ENCODE results near the gene DDIT3. TPM values are rescaled to one million over a fixed set of nuclear protein-coding genes. Genes with fewer than 3 reads are reported as not detected.

DDIT3 gene
- total and polyA plus RNA-seq, 5 donors from 2014 or later: 17.8 to 159 (median 22.2) TPM

GRCh38 chr12:57545809-57546437 lies 25.6 kb upstream of the DDIT3 start:
- Mint-ChIP-seq H3K9me3 (no peaks in the 10 kb centered on the region), H3K4me3 (peak overlapping the region; percentile 95 to 99 (median 96)), H3K36me3 (no peaks in the 10 kb centered on the region), H3K4me1 (peaks cover 22 to 51% (median 41%) of the 10 kb centered on the region in 4 donors), H3K27ac (peak overlapping the region; percentile 89 to 96 (median 96)), H3K27me3 (peaks cover 27% of the 10 kb centered on the region)
- peak overlapping the region; percentile 66 for H3K4me3 ChIP-seq (ENCODE audit: low read depth, low read length)
- no peak for ATAC-seq (ENCODE audit: low read depth in 2 of 2)
- DNase-seq: no peak
- H3K36me3 ChIP-seq (ENCODE audit: control insufficient read depth, insufficient read depth, low read length): peaks cover 2% of the 10 kb centered on the region
- peaks cover 5% of the 10 kb centered on the region for H3K27me3 ChIP-seq (ENCODE audit: control insufficient read depth, insufficient read depth, low read length)
- peaks cover 28% of the 10 kb centered on the region for H3K4me1 ChIP-seq (ENCODE audit: control insufficient read depth, insufficient read depth, low read length, poor library complexity, severe bottlenecking)
- H3K27ac ChIP-seq (ENCODE audit: insufficient read depth, low read length, poor library complexity, severe bottlenecking): no peak overlapping the region
- no peaks in the 10 kb centered on the region for H3K9me3 ChIP-seq (ENCODE audit: control insufficient read depth in 2 of 2, low read length in 2 of 2)

- Mint-ChIP-seq H3K36me3 (peaks cover 9% of the 10 kb centered on the region), H3K4me3 (no peak overlapping the region), H3K27ac (peak overlapping the region in 2 of 3 donors; percentile 9 to 71), H3K9me3 (no peaks in the 10 kb centered on the region), H3K4me1 (peaks cover 22 to 39% (median 34%) of the 10 kb centered on the region in 4 donors), H3K27me3 (peaks cover 10% of the 10 kb centered on the region)
- ATAC-seq (ENCODE audit: low read depth in 2 of 2) (no peak), DNase-seq (peak in 1 of 3 donors; percentile 46)
- Histone ChIP-seq H3K27ac (ENCODE audit: insufficient read depth, low read length, poor library complexity, severe bottlenecking) (no peak overlapping the region), H3K4me1 (ENCODE audit: control insufficient read depth, insufficient read depth, low read length, poor library complexity, severe bottlenecking) (peaks cover 16% of the 10 kb centered on the region), H3K4me3 (ENCODE audit: low read depth, low read length) (no peak overlapping the region), H3K27me3 (ENCODE audit: control insufficient read depth, insufficient read depth, low read length) (peaks cover 2% of the 10 kb centered on the region), H3K36me3 (ENCODE audit: control insufficient read depth, insufficient read depth, low read length) (peaks cover 4% of the 10 kb centered on the region), H3K9me3 (ENCODE audit: control insufficient read depth in 2 of 2, low read length in 2 of 2) (no peaks in the 10 kb centered on the region)
These were observed 23.3 kb upstream of the DDIT3 start for GRCh38 chr12:57543581-57543980.

GRCh38 chr12:57541717-57542116 lies 21.4 kb upstream of the DDIT3 start:
- H3K36me3 ChIP-seq (ENCODE audit: control insufficient read depth, insufficient read depth, low read length): peaks cover 12% of the 10 kb centered on the region
- ATAC-seq (ENCODE audit: low read depth in 2 of 2) (no peak), DNase-seq (no peak)
- H3K9me3 Mint-ChIP-seq: no peaks in the 10 kb centered on the region
- H3K4me3 Mint-ChIP-seq: peak overlapping the region in 1 of 4 donors; percentile 52
- H3K27me3 Mint-ChIP-seq: no peaks in the 10 kb centered on the region
- no peak overlapping the region for H3K4me3 ChIP-seq (ENCODE audit: low read depth, low read length)
- peaks cover 12% of the 10 kb centered on the region for H3K4me1 ChIP-seq (ENCODE audit: control insufficient read depth, insufficient read depth, low read length, poor library complexity, severe bottlenecking)
- no peaks in the 10 kb centered on the region for H3K27me3 ChIP-seq (ENCODE audit: control insufficient read depth, insufficient read depth, low read length)
- no peak overlapping the region for H3K27ac Mint-ChIP-seq
- no peak overlapping the region for H3K27ac ChIP-seq (ENCODE audit: insufficient read depth, low read length, poor library complexity, severe bottlenecking)
- H3K36me3 Mint-ChIP-seq: peaks cover 23% of the 10 kb centered on the region
- H3K9me3 ChIP-seq (ENCODE audit: control insufficient read depth in 2 of 2, low read length in 2 of 2): no peaks in the 10 kb centered on the region
- peaks cover 15 to 31% (median 27%) of the 10 kb centered on the region in 4 donors for H3K4me1 Mint-ChIP-seq

GRCh38 chr12:57541001-57541400 lies 20.7 kb upstream of the DDIT3 start:
- H3K27me3 Mint-ChIP-seq: no peaks in the 10 kb centered on the region
- H3K36me3 Mint-ChIP-seq: peaks cover 23% of the 10 kb centered on the region
- no peak for ATAC-seq (ENCODE audit: low read depth in 2 of 2)
- H3K4me3 Mint-ChIP-seq: peak overlapping the region in 1 of 4 donors; percentile 20
- Histone ChIP-seq H3K27ac (ENCODE audit: insufficient read depth, low read length, poor library complexity, severe bottlenecking) (no peak overlapping the region), H3K4me3 (ENCODE audit: low read depth, low read length) (no peak overlapping the region), H3K4me1 (ENCODE audit: control insufficient read depth, insufficient read depth, low read length, poor library complexity, severe bottlenecking) (peaks cover 5% of the 10 kb centered on the region), H3K27me3 (ENCODE audit: control insufficient read depth, insufficient read depth, low read length) (no peaks in the 10 kb centered on the region), H3K36me3 (ENCODE audit: control insufficient read depth, insufficient read depth, low read length) (peaks cover 12% of the 10 kb centered on the region), H3K9me3 (ENCODE audit: control insufficient read depth in 2 of 2, low read length in 2 of 2) (no peaks in the 10 kb centered on the region)
- peak overlapping the region in 1 of 3 donors; percentile 56 for H3K27ac Mint-ChIP-seq
- DNase-seq: no peak
- no peaks in the 10 kb centered on the region for H3K9me3 Mint-ChIP-seq
- peaks cover 11 to 25% (median 22%) of the 10 kb centered on the region in 4 donors for H3K4me1 Mint-ChIP-seq

- Mint-ChIP-seq H3K4me1 (peaks cover 0 to 12% (median 8%) of the 10 kb centered on the region in 4 donors), H3K27me3 (no peaks in the 10 kb centered on the region), H3K9me3 (no peaks in the 10 kb centered on the region), H3K27ac (no peak overlapping the region), H3K36me3 (peaks cover 35% of the 10 kb centered on the region), H3K4me3 (no peak overlapping the region)
- DNase-seq (no peak), ATAC-seq (ENCODE audit: low read depth in 2 of 2) (no peak)
- Histone ChIP-seq H3K4me1 (ENCODE audit: control insufficient read depth, insufficient read depth, low read length, poor library complexity, severe bottlenecking) (no peaks in the 10 kb centered on the region), H3K4me3 (ENCODE audit: low read depth, low read length) (no peak overlapping the region), H3K9me3 (ENCODE audit: control insufficient read depth in 2 of 2, low read length in 2 of 2) (no peaks in the 10 kb centered on the region), H3K27ac (ENCODE audit: insufficient read depth, low read length, poor library complexity, severe bottlenecking) (no peak overlapping the region), H3K36me3 (ENCODE audit: control insufficient read depth, insufficient read depth, low read length) (peaks cover 25% of the 10 kb centered on the region), H3K27me3 (ENCODE audit: control insufficient read depth, insufficient read depth, low read length) (no peaks in the 10 kb centered on the region)
These were observed 18.9 kb upstream of the DDIT3 start for GRCh38 chr12:57539134-57539768.

- no peak for ATAC-seq (ENCODE audit: low read depth in 2 of 2)
- Histone ChIP-seq H3K36me3 (ENCODE audit: control insufficient read depth, insufficient read depth, low read length) (peaks cover 49% of the 10 kb centered on the region), H3K4me1 (ENCODE audit: control insufficient read depth, insufficient read depth, low read length, poor library complexity, severe bottlenecking) (no peaks in the 10 kb centered on the region), H3K9me3 (ENCODE audit: control insufficient read depth in 2 of 2, low read length in 2 of 2) (no peaks in the 10 kb centered on the region), H3K27ac (ENCODE audit: insufficient read depth, low read length, poor library complexity, severe bottlenecking) (no peak overlapping the region), H3K27me3 (ENCODE audit: control insufficient read depth, insufficient read depth, low read length) (no peaks in the 10 kb centered on the region), H3K4me3 (ENCODE audit: low read depth, low read length) (no peak overlapping the region)
- Mint-ChIP-seq H3K9me3 (no peaks in the 10 kb centered on the region), H3K27ac (peak overlapping the region in 2 of 3 donors; percentile 26 to 79), H3K36me3 (peaks cover 50% of the 10 kb centered on the region), H3K27me3 (no peaks in the 10 kb centered on the region), H3K4me1 (peaks cover 0 to 4% (median 1%) of the 10 kb centered on the region in 4 donors), H3K4me3 (no peak overlapping the region)
- DNase-seq: no peak
These were observed 16.3 kb upstream of the DDIT3 start for GRCh38 chr12:57536597-57536942.

GRCh38 chr12:57535764-57536596 lies 15.7 kb upstream of the DDIT3 start:
- DNase-seq: no peak
- Mint-ChIP-seq H3K4me3 (no peak overlapping the region), H3K27ac (peak overlapping the region in 2 of 3 donors; percentile 26 to 72), H3K4me1 (peaks cover 0 to 3% (median 1%) of the 10 kb centered on the region in 4 donors), H3K9me3 (no peaks in the 10 kb centered on the region), H3K27me3 (no peaks in the 10 kb centered on the region), H3K36me3 (peaks cover 53% of the 10 kb centered on the region)
- Histone ChIP-seq H3K4me1 (ENCODE audit: control insufficient read depth, insufficient read depth, low read length, poor library complexity, severe bottlenecking) (no peaks in the 10 kb centered on the region), H3K9me3 (ENCODE audit: control insufficient read depth in 2 of 2, low read length in 2 of 2) (no peaks in the 10 kb centered on the region), H3K4me3 (ENCODE audit: low read depth, low read length) (no peak overlapping the region), H3K36me3 (ENCODE audit: control insufficient read depth, insufficient read depth, low read length) (peaks cover 54% of the 10 kb centered on the region), H3K27ac (ENCODE audit: insufficient read depth, low read length, poor library complexity, severe bottlenecking) (no peak overlapping the region), H3K27me3 (ENCODE audit: control insufficient read depth, insufficient read depth, low read length) (no peaks in the 10 kb centered on the region)
- ATAC-seq (ENCODE audit: low read depth in 2 of 2): no peak
